Measurements from ENCODE around the gene TANK.

The TANK gene

DNA sequence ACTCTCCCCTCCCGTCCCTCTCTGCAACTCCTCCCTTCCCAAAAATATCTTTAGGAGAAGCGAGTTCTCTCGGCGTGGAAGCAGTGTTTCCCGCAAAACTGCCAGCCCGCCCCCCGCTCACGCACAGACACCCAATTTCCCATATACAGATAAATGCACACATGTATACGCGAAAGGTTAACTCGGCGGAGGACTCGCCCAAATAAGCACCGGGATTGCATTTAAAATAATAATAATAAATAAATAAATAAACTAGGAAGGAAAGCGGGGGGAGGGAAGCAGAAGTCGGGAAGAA, 78.0 kb downstream of the TANK start:
- H3K4me3 ChIP-seq (ENCODE audit: low read length, poor library complexity, severe bottlenecking) = no peak overlapping the region
- no peaks in the 10 kb centered on the region for H3K27me3 ChIP-seq (ENCODE audit: insufficient read depth, low read length, poor library complexity, severe bottlenecking)
- peaks cover 5% of the 10 kb centered on the region for H3K4me1 ChIP-seq (ENCODE audit: insufficient read depth, low read length, poor library complexity, severe bottlenecking)
- H3K4me2 ChIP-seq (ENCODE audit: low read depth, low read length, poor library complexity, severe bottlenecking) = no peak overlapping the region
- no peaks in the 10 kb centered on the region for H3F3A ChIP-seq (ENCODE audit: low read depth)
- no peaks in the 10 kb centered on the region for H4K20me1 ChIP-seq (ENCODE audit: insufficient read depth, low read length, poor library complexity, severe bottlenecking)
- H2AFZ ChIP-seq (ENCODE audit: low read length) = no peak overlapping the region
- H3K9me2 ChIP-seq (replicated peaks; ENCODE audit: low read depth, low read length) = no peaks in the 10 kb centered on the region
- H3K36me3 ChIP-seq (ENCODE audit: insufficient read depth, low read length) = peaks cover 9% of the 10 kb centered on the region; the same call in 1 of the 2 replicates
- no peak for TF ChIP-seq CTCF (conservative IDR thresholded peaks at IDR 0.05; ENCODE audit: low read length)
- no peak for TF ChIP-seq EZH2phosphoT487 (IDR thresholded peaks at IDR 0.05; ENCODE audit: borderline replicate concordance)
- no peak overlapping the region for H3K9ac ChIP-seq (ENCODE audit: low read depth, low read length, poor library complexity, severe bottlenecking)
- H3K79me2 ChIP-seq (ENCODE audit: insufficient read depth, low read length) = no peaks in the 10 kb centered on the region
- no peaks in the 10 kb centered on the region for H3K9me3 ChIP-seq (ENCODE audit: insufficient read depth, low read depth, low read length)

DNA sequence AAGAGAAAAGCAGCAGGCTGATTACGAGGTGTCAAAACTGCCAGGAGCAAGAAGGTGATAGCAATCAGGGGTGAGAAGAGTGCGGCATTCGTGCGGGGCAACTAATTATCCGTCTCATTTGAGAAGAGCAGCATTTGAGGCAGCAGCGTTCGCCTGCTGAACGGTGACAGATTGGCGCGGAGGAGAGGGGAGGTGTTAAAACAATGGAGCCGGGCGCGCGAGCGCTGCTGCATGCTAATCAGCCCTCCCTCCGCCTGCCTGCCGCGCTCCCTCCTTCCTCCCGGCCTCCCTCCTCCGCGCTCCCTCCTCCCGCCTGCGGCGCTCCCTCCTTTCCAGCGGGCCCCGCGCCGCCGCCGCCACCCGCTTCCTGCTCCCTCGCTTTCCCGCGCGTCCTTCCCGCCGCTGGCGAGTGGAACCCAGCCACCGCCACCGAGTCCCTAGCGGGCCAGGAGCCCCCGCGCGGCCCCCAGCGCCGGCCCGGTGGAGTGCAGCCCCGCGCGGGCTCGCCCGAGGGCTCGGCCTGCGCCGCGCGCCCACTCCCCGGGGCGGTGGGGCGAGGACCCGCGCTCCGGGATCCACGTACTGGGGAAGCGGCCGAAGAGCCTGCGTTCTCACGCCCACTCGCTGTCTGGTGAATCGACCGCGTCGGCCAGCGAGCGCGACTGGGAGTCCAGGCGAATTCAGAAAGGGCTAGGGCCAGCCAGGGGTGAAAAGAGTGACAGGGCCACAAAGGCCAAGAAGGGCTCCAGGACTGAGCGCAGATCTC, 78.5 kb downstream of the TANK start:
- TF ChIP-seq CTCF (conservative IDR thresholded peaks at IDR 0.05; ENCODE audit: low read length) (no peak), EZH2phosphoT487 (IDR thresholded peaks at IDR 0.05; ENCODE audit: borderline replicate concordance) (no peak)
- no peaks in the 10 kb centered on the region for H4K20me1 ChIP-seq (ENCODE audit: insufficient read depth, low read length, poor library complexity, severe bottlenecking)
- H3K4me1 ChIP-seq (ENCODE audit: insufficient read depth, low read length, poor library complexity, severe bottlenecking) = peaks cover 11% of the 10 kb centered on the region
- no peaks in the 10 kb centered on the region for H3K79me2 ChIP-seq (ENCODE audit: insufficient read depth, low read length)
- H3K27me3 ChIP-seq (ENCODE audit: insufficient read depth, low read length, poor library complexity, severe bottlenecking) = no peaks in the 10 kb centered on the region
- H3F3A ChIP-seq (ENCODE audit: low read depth) = no peaks in the 10 kb centered on the region
- no peaks in the 10 kb centered on the region for H3K9me3 ChIP-seq (ENCODE audit: insufficient read depth, low read depth, low read length)
- H3K9ac ChIP-seq (ENCODE audit: low read depth, low read length, poor library complexity, severe bottlenecking) = no peak overlapping the region
- H3K9me2 ChIP-seq (replicated peaks; ENCODE audit: low read depth, low read length) = no peaks in the 10 kb centered on the region
- H3K4me2 ChIP-seq (ENCODE audit: low read depth, low read length, poor library complexity, severe bottlenecking) = no peak overlapping the region
- H3K4me3 ChIP-seq (ENCODE audit: low read length, poor library complexity, severe bottlenecking) = no peak overlapping the region
- peaks cover 9% of the 10 kb centered on the region; the same call in 1 of the 2 replicates for H3K36me3 ChIP-seq (ENCODE audit: insufficient read depth, low read length)
- H2AFZ ChIP-seq (ENCODE audit: low read length) = no peak overlapping the region

GRCh38 chr2:161239326-161240109, 79.3 kb downstream of the TANK start:
- Histone ChIP-seq H3K9me3 (ENCODE audit: insufficient read depth, low read depth, low read length) (no peaks in the 10 kb centered on the region), H3K4me1 (ENCODE audit: insufficient read depth, low read length, poor library complexity, severe bottlenecking) (peaks cover 17% of the 10 kb centered on the region), H3K9ac (ENCODE audit: low read depth, low read length, poor library complexity, severe bottlenecking) (no peak overlapping the region), H3K9me2 (replicated peaks; ENCODE audit: low read depth, low read length) (no peaks in the 10 kb centered on the region), H3K27me3 (ENCODE audit: insufficient read depth, low read length, poor library complexity, severe bottlenecking) (no peaks in the 10 kb centered on the region), H4K20me1 (ENCODE audit: insufficient read depth, low read length, poor library complexity, severe bottlenecking) (no peaks in the 10 kb centered on the region), H3K79me2 (ENCODE audit: insufficient read depth, low read length) (no peaks in the 10 kb centered on the region; the same call in 1 of the 2 replicates), H3F3A (ENCODE audit: low read depth) (no peaks in the 10 kb centered on the region), H3K4me3 (ENCODE audit: low read length, poor library complexity, severe bottlenecking) (no peak overlapping the region), H3K36me3 (ENCODE audit: insufficient read depth, low read length) (peaks cover 9% of the 10 kb centered on the region; the same call in 1 of the 2 replicates), H2AFZ (ENCODE audit: low read length) (no peak overlapping the region), H3K4me2 (ENCODE audit: low read depth, low read length, poor library complexity, severe bottlenecking) (no peak overlapping the region)
- TF ChIP-seq EZH2phosphoT487 (IDR thresholded peaks at IDR 0.05; ENCODE audit: borderline replicate concordance) = no peak
- TF ChIP-seq CTCF (conservative IDR thresholded peaks at IDR 0.05; ENCODE audit: low read length) = no peak
